AG08396 (cell line): Measurements from ENCODE around the gene HNF4A.
"Not testable (repeated sequence)": the region's sequence is repeated elsewhere in the genome, so short reads cannot be mapped to it uniquely, and the experiment has no call there.

Experiments
- DNase-seq: peaks from one replicate; pipeline ENCODE4 v3.0.0; 2012; ENCODE audit warnings: low spot score, mixed read lengths

HNF4A gene

DNA sequence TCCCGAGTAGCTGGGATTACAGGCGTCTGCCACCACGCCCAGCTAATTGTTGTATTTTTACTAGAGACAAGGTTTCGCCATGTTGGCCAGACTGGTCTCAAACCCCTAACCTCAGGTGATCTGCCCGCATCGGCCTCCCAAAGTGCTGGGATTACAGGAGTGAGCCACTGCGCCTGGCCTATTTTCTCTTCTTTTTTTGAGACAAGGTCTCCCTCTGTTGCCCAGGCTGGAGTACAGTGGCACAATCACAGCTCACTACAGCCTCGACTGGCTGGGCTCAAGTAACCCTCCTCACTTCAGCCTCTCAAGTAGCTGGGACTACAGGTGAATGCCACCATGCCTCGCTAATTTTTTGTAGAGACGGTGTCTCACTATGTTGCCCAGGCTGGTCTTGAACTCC, 9.6 kb upstream of the HNF4A start:
- DNase-seq: not testable (repeated sequence)

DNA sequence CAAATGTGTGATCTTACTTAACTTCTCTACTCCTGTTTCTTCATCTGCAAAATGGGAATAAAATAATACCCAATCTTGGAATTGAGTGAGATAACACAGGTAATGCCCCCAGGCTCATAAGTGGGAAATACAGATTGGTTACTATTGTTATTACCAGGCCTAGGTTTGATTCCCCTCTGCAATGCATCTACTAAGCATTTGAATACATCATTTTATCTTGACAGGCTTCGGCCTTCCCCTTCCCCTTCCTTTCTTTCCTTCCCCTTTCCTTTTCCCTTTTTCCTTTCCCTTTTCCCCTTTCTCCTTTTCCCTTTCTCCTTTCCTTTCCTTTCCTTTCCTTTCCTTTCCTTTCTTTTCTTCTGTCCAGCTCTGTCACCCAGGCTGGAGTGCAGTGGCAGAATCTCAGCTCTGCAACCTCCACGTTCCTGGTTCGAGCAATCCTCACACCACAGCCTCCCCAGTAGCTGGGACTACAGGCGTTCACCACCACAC, 7.3 kb upstream of the HNF4A start:
- DNase-seq: no peak

- DNase-seq: no peak
These were observed 6.2 kb upstream of the HNF4A start for GRCh38 chr20:44349349-44349748.

DNA sequence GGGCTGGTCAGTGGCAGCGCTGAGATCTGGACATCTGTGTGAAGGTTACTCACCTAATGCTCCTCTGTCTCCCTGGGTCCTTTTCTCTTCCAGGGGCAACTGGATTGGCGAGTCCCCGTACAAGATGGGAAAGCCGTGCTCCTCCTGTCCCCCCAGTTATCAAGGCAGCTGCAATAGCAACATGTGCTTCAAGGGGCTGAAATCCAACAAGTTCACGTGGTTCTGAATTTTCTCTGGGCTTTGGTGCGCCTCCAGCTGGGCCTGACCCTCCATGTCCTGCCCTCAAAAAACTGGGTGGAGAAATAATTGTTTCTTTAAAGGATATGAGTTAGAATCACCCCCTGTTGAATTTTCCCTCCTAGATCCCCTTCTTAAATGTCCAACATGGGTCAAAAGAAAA, 4.9 kb upstream of the HNF4A start:
- no peak for DNase-seq

- DNase-seq: no peak
These were observed 461 bp upstream of the HNF4A start for GRCh38 chr20:44354979-44355497.

DNA sequence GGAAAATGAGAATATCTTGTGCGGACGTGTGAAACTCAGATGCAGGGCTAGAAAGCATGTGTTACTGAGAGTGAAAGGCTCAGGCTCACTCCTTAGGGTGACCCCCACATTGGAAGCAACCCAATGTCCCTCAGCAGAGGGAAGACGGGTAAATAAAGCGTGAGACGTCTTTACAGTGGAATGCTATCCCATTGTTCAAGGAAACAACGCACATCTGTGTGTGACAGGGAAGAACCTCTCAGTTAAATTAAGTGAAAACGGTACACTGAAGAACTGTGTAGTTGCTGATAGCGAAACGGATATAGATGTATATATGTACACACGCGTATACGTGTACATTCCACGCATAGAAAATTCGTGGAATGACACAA, 839 bp downstream of the HNF4A start:
- DNase-seq: no peak

DNA sequence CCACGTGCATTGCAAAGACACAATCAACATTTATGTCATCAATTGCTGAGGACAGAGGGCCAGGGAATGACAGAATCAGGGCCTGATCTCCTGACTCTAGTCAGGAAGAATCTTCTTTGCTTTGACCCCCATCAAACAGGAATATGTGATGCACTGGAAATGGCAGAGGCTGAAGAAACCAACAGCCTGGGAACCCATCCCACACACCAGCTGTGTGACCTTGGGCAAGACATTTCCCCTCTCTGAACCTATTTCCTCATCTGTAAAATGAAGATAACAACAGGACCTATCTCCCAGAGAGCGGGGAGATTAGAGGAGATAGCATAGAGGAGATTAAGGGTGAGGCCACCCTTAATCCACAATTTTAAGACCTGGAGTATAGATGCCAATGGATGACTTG, 1.5 kb downstream of the HNF4A start:
- no peak for DNase-seq

GRCh38 chr20:44357555-44358125, 2.1 kb downstream of the HNF4A start:
- no peak for DNase-seq

- no peak for DNase-seq
These were observed 3.3 kb downstream of the HNF4A start for GRCh38 chr20:44358776-44359175.

DNA sequence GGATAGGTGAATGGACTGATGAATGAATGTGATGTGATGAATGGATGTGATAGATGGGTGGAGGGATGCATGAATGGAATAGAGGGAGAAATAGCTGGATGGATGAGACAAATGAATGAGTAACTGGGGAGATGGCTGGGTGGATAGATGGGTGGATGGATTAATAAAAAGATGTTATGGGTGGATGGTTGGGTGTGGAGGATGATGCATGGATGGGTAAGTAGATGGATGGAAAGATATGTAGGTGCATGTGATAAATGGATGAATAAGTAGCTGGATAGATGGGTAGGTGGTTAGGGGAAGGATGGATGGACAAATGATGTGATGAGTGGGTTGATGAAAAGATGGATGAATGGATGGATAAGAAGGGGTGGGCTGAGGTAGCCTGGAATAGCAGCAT, 4.7 kb downstream of the HNF4A start:
- DNase-seq: no peak

DNA sequence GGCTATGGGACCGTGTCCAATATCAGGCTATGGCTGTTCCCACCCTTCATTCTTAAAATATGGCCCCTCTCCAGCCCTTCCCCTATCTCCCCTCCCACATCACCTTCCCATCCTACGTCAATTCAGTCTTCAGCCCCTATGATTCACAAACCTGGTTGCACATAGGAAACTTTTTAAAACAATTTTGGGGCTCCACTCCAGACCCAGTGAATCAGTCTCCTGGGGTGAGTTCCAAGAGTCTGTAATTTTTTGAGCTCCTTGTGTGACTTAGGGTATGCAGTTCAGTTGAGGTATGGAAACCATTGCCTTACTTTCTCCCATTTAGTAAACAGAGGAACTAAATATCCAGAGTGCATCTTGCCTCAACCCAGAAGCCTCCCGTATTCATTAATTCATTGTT, 5.5 kb downstream of the HNF4A start:
- no peak for DNase-seq

DNA sequence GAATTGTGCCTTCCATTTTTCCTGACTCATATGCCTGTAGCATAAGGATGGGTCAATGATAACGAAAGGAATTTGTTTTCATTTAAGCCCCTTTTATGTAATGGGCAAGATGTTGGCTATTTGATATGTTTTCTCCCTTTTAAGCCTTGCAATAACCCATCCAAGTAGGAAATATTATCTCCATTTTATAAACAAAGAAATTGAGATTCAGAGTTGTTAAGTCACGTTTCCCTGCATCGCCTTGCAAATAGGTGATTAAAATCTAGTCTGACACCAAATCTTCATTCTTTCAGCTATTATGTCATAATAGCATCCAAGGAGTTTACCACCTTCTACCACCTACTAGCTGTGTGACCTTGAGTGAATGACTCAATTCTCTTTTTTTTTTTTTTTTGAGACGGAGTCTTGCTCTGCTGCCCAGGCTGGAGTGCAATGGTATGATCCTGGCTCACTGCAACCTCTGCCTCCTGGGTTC, 7.0 kb downstream of the HNF4A start:
- DNase-seq: no peak

DNA sequence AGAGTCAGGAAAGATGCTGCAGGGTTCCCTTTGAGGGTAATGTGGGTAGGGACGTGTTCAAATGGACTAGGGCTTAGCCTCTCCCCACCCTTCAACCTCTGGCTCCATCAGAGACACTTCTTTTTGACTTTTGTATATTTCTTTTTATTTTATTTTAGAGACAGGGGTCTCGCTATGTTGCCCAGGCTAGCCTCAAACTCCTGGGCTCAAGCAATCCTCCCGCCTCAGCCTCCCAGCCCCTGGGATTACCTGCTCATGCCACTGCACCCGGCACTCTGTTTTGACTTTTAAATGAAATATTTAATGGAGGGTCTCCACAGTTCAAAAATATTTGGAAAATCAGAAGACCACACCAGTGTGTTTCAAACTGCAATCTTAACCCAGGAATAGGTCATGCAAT, 8.6 kb downstream of the HNF4A start:
- DNase-seq: no peak

GRCh38 chr20:44364780-44365179, 9.3 kb downstream of the HNF4A start:
- no peak for DNase-seq

DNA sequence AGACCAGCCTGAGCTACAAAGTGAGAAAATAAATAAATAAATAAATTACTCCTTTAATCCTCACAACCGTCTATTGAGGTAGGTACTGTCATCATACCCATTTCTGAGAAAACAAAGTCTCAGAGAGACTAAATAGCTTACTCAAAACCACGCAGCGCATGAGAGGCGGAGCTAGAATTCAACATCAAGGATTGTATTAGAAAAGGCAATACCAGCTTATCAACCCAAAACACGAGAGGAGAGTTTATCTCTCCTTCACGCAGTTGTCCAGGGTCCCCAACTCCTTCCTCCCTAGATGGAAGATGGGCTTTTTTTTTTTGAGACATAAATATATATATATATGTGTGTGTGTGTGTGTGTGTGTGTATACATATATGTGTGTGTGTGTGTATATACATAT, 12.2 kb downstream of the HNF4A start:
- DNase-seq: no peak

- DNase-seq: no peak
These were observed 15.2 kb downstream of the HNF4A start for GRCh38 chr20:44370639-44371218.

DNA sequence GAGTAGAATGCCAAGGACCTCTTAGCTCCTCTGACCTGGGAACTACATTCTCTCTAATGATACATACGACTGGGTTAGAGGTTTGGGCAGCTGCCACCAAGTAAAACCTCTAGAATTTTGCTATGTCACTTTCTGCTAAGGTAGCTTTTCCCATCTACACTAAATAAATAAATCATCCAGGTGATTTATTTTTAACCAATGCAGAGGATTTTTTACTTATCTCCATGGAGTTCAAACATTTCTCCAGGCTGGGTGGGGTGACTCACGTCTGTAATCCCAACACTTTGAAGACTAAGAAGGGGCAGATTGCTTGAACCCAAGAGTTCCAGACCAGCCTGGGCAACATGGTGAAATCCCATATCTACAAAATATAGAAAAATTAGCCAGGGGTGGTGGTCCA, 27.1 kb downstream of the HNF4A start:
- DNase-seq: no peak

- peak; percentile 66 for DNase-seq
These were observed 29.0 kb downstream of the HNF4A start for GRCh38 chr20:44384423-44385027.

GRCh38 chr20:44388466-44389023, 33.0 kb downstream of the HNF4A start:
- peak; percentile 84 for DNase-seq

GRCh38 chr20:44389871-44390270, 34.4 kb downstream of the HNF4A start:
- DNase-seq: no peak

GRCh38 chr20:44390280-44390679, 34.8 kb downstream of the HNF4A start:
- DNase-seq: no peak

GRCh38 chr20:44392088-44392775, 36.7 kb downstream of the HNF4A start:
- no peak for DNase-seq
